Measurements from ENCODE around the gene CDK5RAP3.

CDK5RAP3 gene

GRCh38 chr17:48025040-48025903 is 54.4 kb downstream of the CDK5RAP3 start:
- DNase-seq: peak; percentile 96 to 98 (median 96)

DNA sequence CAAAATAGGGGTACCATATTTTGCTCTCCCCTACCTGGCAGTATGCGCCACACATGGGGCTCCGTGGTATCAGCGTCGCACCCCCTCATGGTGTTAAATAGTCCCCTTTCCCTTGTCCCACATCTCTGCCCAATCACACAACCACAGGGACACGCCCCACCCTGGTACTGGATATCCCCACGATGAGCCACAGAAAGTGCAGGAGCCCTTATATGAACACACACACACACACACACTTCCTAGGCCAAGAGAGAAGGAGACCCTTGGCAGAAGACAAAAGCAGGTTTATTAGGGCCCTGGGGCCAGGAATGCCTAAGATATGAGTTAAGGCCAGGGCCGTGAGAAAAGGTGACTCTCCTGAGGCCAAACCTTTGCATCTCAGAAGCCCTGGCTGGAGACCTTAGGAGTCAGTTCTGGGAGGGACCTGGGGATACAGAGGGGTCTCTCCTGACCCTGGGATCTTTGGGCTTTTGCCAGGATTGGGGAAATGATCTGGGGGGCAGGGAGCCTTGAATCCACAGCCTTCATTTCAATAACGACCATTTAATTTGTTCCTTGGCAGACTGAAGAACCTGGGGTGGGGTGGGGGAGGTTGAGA is 55.1 kb downstream of the CDK5RAP3 start:
- DNase-seq: no peak

GRCh38 chr17:48026502-48027321 is 55.8 kb downstream of the CDK5RAP3 start:
- peak; percentile 72 to 92 (median 91) for DNase-seq

- no peak for DNase-seq
Measured at GRCh38 chr17:48027322-48027981, 56.5 kb downstream of the CDK5RAP3 start.

DNA sequence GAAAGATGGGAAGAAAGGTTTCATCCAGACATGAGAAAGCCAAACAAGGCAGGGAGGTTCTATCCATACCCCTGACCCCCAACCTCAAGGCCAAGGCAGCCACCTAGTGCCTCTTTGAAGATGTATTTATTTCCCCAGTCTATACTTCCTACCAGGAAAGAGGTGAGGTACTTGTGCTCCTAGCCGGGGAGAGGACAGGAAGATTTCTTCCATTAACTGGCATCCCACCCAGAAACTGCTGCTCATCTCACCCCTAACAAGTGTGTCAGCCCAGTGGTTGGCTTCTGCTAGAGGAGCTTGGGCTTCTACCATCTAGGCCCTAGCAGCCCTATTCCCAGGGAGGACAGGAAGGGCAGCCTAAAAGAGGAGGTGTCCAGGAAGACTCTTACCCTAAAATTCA is 57.8 kb downstream of the CDK5RAP3 start:
- DNase-seq: no peak

GRCh38 chr17:48030531-48030930 is 59.6 kb downstream of the CDK5RAP3 start:
- no peak for DNase-seq

Data from NCI-H1417 (cell line).